H1 (cell line): Measurements from ENCODE around the gene CELF5. TPM values are rescaled to one million over a fixed set of nuclear protein-coding genes. Genes with fewer than 3 reads are reported as not detected.

Experiments used
- CTCF ChIA-PET: fragments of 300-600 bp; sonication (Branson Sonifier 250); formaldehyde crosslinking; loops from one replicate; lab custom pipeline; 2021; ENCODE audit not compliant: partially characterized antibody; lab: Charles Lee
- POLR2A ChIA-PET: fragments of 300-600 bp; sonication (Branson Sonifier 250); formaldehyde crosslinking; loops from one replicate; lab custom pipeline; 2021; ENCODE audit warnings: inconsistent platforms; ENCODE audit not compliant: partially characterized antibody; lab: Charles Lee
- DNase-seq, 2 experiments: peaks; one replicate each; pipeline versions ENCODE4 v3.0.0 to v3.0.0-alpha.2; 2010 to 2022; ENCODE audit warnings: low spot score in 2 of 2, low read depth in 1 of 2, mixed read lengths in 1 of 2
- FAIRE-seq: peaks from 2 replicates; lab custom pipeline; 2011; peaks lifted over from hg19 to GRCh38; lab: Jason Lieb, UNC
- H2AFZ ChIP-seq: 2 replicates; pipeline ENCODE4 v1.8.1; 2012; ENCODE audit warnings: low read length, inconsistent platforms
- H2AK5ac ChIP-seq: 2 replicates; pipeline ENCODE4 v1.6.1; 2013; ENCODE audit warnings: low read depth, low read length
- H2BK120ac ChIP-seq: replicated peaks from 2 replicates; pipeline ENCODE3; 2013; ENCODE audit warnings: low read depth, low read length, inconsistent platforms
- H2BK12ac ChIP-seq: 2 replicates; pipeline ENCODE4 v1.6.1; 2013; ENCODE audit warnings: low read depth, low read length
- H2BK15ac ChIP-seq: 2 replicates; pipeline ENCODE4 v1.6.1; 2013; ENCODE audit warnings: low read length
- H2BK20ac ChIP-seq: 2 replicates; pipeline ENCODE4 v1.6.1; 2013; ENCODE audit warnings: low read length
- H2BK5ac ChIP-seq: 2 replicates; pipeline ENCODE4 v1.6.1; 2013; ENCODE audit warnings: low read depth, low read length
- H3K14ac ChIP-seq: 2 replicates; pipeline ENCODE4 v1.6.1; 2013; ENCODE audit warnings: inconsistent platforms; ENCODE audit not compliant: insufficient read length
- H3K18ac ChIP-seq: 2 replicates; pipeline ENCODE4 v1.6.1; 2013; ENCODE audit warnings: low read length; ENCODE audit errors: extremely low read depth
- H3K23ac ChIP-seq: 2 replicates; pipeline ENCODE4 v1.6.1; 2013; ENCODE audit warnings: inconsistent platforms; ENCODE audit not compliant: insufficient read length
- H3K23me2 ChIP-seq: 2 replicates; pipeline ENCODE4 v1.6.1; 2013; ENCODE audit warnings: low read depth, low read length
- H3K27ac ChIP-seq: 2 replicates; pipeline ENCODE4 v1.6.1; 2011; ENCODE audit warnings: low read depth, low read length, inconsistent platforms
- H3K27me3 ChIP-seq, 4 experiments: replicated peaks in 1 of 4; 1 replicate in 1 of 4; 2 replicates in 3 of 4; pipeline versions ENCODE4 v1.6.1 to v1.8.1; 2011 to 2013; ENCODE audit warnings: low read length in 3 of 4, mild to moderate bottlenecking in 3 of 4, inconsistent platforms in 2 of 4, mixed read lengths in 2 of 4, moderate library complexity in 1 of 4; ENCODE audit not compliant: control insufficient read depth in 3 of 4, insufficient read depth in 3 of 4; ENCODE audit errors: extremely low read depth in 1 of 4
- H3K36me3 ChIP-seq, 4 experiments: 2 replicates each; pipeline versions ENCODE4 v1.6.1 to v1.8.1; 2011 to 2013; ENCODE audit warnings: mild to moderate bottlenecking in 4 of 4, low read length in 3 of 4, moderate library complexity in 2 of 4, control low read depth in 1 of 4, inconsistent platforms in 1 of 4; ENCODE audit not compliant: insufficient read depth in 4 of 4, control insufficient read depth in 2 of 4
- H3K4ac ChIP-seq: replicated peaks from 2 replicates; pipeline ENCODE3; 2013; ENCODE audit warnings: low read length, low read depth, mixed read lengths, inconsistent platforms; ENCODE audit not compliant: insufficient read length
- H3K4me1 ChIP-seq, 4 experiments: replicated peaks in 1 of 4; 1 replicate in 1 of 4; 2 replicates in 3 of 4; pipeline versions ENCODE4 v1.6.1 to v1.8.1; 2011 to 2013; ENCODE audit warnings: low read length in 3 of 4, inconsistent platforms in 2 of 4, mixed read lengths in 1 of 4; ENCODE audit not compliant: insufficient read depth in 4 of 4, control insufficient read depth in 3 of 4
- H3K4me2 ChIP-seq, 2 experiments: 2 replicates each; pipeline versions ENCODE4 v1.6.1 to v1.8.1; 2011 to 2013; ENCODE audit warnings: low read depth in 2 of 2, low read length in 2 of 2, control low read depth in 1 of 2, inconsistent platforms in 1 of 2, mild to moderate bottlenecking in 1 of 2; ENCODE audit not compliant: insufficient read depth in 1 of 2
- H3K4me3 ChIP-seq, 4 experiments: fragments of 200-600, 300-600 bp in 1 of 4; sonication (generic), shearing (Covaris generic), sonication (Bioruptor Twin) in 1 of 4; 2 replicates each; pipeline versions ENCODE4 v1.5.1 to v1.8.1; 2011 to 2016; ENCODE audit warnings: low read length in 4 of 4, low read depth in 3 of 4, control low read depth in 2 of 4, inconsistent platforms in 2 of 4, mild to moderate bottlenecking in 2 of 4, mixed read lengths in 1 of 4, moderate library complexity in 1 of 4; ENCODE audit not compliant: insufficient read depth in 2 of 4; ENCODE audit errors: extremely low read depth in 1 of 4
- H3K56ac ChIP-seq: replicated peaks from 2 replicates; pipeline ENCODE3; 2013; ENCODE audit warnings: low read depth, mild to moderate bottlenecking, mixed read lengths, low read length, inconsistent platforms; ENCODE audit not compliant: insufficient read length
- H3K79me1 ChIP-seq: 2 replicates; pipeline ENCODE4 v1.6.1; 2013; ENCODE audit warnings: low read depth, low read length, control low read depth
- H3K79me2 ChIP-seq, 2 experiments: 2 replicates each; pipeline versions ENCODE4 v1.6.1 to v1.8.1; 2012 to 2013; ENCODE audit warnings: low read length in 2 of 2, mild to moderate bottlenecking in 2 of 2, inconsistent platforms in 1 of 2; ENCODE audit not compliant: insufficient read depth in 2 of 2, control insufficient read depth in 1 of 2
- H3K9ac ChIP-seq, 4 experiments: replicated peaks in 1 of 4; 1 replicate in 1 of 4; 2 replicates in 3 of 4; pipeline versions ENCODE4 v1.6.1 to v1.8.1; 2011 to 2013; ENCODE audit warnings: low read depth in 3 of 4, low read length in 3 of 4, control low read depth in 2 of 4, mild to moderate bottlenecking in 2 of 4, moderate library complexity in 2 of 4, inconsistent platforms in 1 of 4; ENCODE audit errors: extremely low read depth in 1 of 4
- H3K9me3 ChIP-seq, 2 experiments: 2 replicates each; pipeline versions ENCODE4 v1.6.1 to v1.8.1; 2012 to 2013; ENCODE audit warnings: mild to moderate bottlenecking in 2 of 2, moderate library complexity in 2 of 2, control low read depth in 1 of 2, inconsistent platforms in 1 of 2, low read depth in 1 of 2, low read length in 1 of 2, mixed read lengths in 1 of 2; ENCODE audit not compliant: insufficient read depth in 2 of 2
- H4K20me1 ChIP-seq, 2 experiments: replicated peaks in 1 of 2; 2 replicates each; pipeline versions ENCODE3 to v1.8.1; 2011 to 2013; ENCODE audit warnings: inconsistent platforms in 2 of 2, low read length in 2 of 2, mild to moderate bottlenecking in 1 of 2; ENCODE audit not compliant: insufficient read depth in 2 of 2, control insufficient read depth in 1 of 2
- H4K5ac ChIP-seq: 2 replicates; pipeline ENCODE4 v1.6.1; 2013; ENCODE audit warnings: low read length, low read depth, mixed read lengths, inconsistent platforms; ENCODE audit not compliant: insufficient read length
- H4K8ac ChIP-seq: 2 replicates; pipeline ENCODE4 v1.8.0; 2013; ENCODE audit warnings: mild to moderate bottlenecking, moderate library complexity, low read length, inconsistent platforms; ENCODE audit not compliant: insufficient read depth; ENCODE audit errors: extremely low read depth
- H4K91ac ChIP-seq: replicated peaks from 2 replicates; pipeline ENCODE3; 2013; ENCODE audit warnings: low read length, mixed read lengths, inconsistent platforms; ENCODE audit not compliant: insufficient read length
- ASH2L ChIP-seq: fragments of 200-600, 300-600 bp; sonication (generic); IDR thresholded peaks from one replicate; pipeline ENCODE4 v1.7.1; 2017; ENCODE audit warnings: low read length
- GABPA ChIP-seq: IDR thresholded peaks from 2 replicates; pipeline ENCODE4 v1.6.1; 2011; ENCODE audit warnings: mild to moderate bottlenecking, low read length, moderate library complexity, borderline replicate concordance; ENCODE audit not compliant: insufficient read depth
- SP1 ChIP-seq: IDR thresholded peaks from 2 replicates; pipeline ENCODE4 v1.6.1; 2011; ENCODE audit warnings: low read depth, low read length
- WGBS, 2 experiments: shearing (Covaris generic) in 1 of 2; methylation state at CpG; one replicate each; pipeline versions ENCODE4 v1.1.6 to v1.1.7; 2013 to 2015; ENCODE audit warnings: low lambda C conversion rate in 2 of 2, mixed read lengths in 2 of 2, inconsistent platforms in 1 of 2, low coverage in 1 of 2, missing lambda C conversion rate in 1 of 2; ENCODE audit not compliant: insufficient replicate concordance in 2 of 2, insufficient coverage in 1 of 2, insufficient read length in 1 of 2; ENCODE audit errors: extremely low coverage in 1 of 2, missing lambda C conversion rate in 1 of 2; 5-methylcytosine and 5-hydroxymethylcytosine counted together
- polyA plus RNA-seq, 7 experiments: library from polyadenylated mRNA; depleted of rRNA in 3 of 7; stranded (reverse) in 5 of 7; unstranded in 2 of 7; fragments of >200 nt in 5 of 7; fragments of 200-250 nt in 2 of 7; gene quantifications; 1 replicate in 5 of 7; 2 replicates in 1 of 7; 4 replicates in 1 of 7; pipeline versions ENCODE4 v1.2.1 to v1.2.3, GENCODE V29; 2011 to 2013; ENCODE audit warnings: missing spikeins in 2 of 7, mixed read lengths in 2 of 7
- total RNA-seq: library from RNA; stranded (reverse); fragmentation: NEBNext Ultra II Directional; extraction: Animal tissue kit (Norgen Biotek cat#: 25700); gene quantifications from 2 replicates; pipeline ENCODE4 v1.2.1, GENCODE V29; 2021

Gene CELF5
- total and polyA plus RNA-seq, 2 of the 8 experiments (the other 6 are each of a cell fraction or from before 2014, with no cell fraction given) = 9.8 to 15.0 TPM

DNA sequence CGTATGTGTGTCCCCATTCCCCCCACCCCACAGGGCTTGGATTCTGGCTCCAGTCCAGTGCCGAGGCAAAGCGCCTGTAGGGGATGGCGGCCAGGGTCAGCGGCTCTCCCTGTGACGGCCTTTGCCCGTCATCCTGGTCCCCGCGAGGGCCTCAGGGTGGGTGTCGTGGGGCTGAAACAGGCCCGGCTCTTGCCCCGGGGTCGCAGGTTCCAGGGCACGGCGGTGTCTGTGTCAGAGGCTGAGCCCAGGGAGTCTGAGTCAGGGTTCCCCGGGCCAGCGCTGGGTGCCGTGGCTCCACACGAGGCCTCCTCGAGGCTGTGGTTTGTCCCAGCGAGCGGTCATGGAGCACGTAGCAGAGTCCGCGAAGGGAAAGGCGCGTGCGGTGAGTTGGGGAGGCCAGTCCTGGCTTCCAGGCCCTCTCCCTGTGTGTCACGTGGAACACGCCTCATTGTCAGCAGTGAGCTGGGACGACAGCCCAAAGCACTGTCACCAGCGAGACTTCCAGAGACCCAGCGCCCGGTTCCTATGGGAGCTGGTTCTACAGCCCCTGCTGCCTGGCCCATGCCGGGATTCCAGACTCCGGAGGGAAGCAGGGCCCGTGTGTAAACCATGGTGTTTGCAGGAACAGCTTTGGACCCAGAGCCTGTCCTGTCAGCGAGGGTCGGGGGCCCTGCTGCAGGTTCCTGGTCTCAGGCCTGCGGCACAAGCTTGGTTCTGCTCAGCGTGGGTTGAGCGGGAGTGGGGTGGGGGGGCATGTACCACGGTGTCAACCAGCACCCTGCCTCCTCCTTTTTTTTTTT lies 25.4 kb upstream of the CELF5 start:
- Histone ChIP-seq H4K8ac (no peak overlapping the region), H3K9me3 (no peaks in the 10 kb centered on the region), H3K9ac (no peak overlapping the region), H3K23me2 (no peaks in the 10 kb centered on the region), H3K79me2 (no peaks in the 10 kb centered on the region), H4K91ac (no peak overlapping the region), H3K18ac (no peak overlapping the region), H3K27me3 (no peaks in the 10 kb centered on the region), H3K27ac (no peak overlapping the region), H3K4me3 (no peak overlapping the region), H3K36me3 (peaks cover 2 to 29% (median 7%) of the 10 kb centered on the region in 4 experiments; a peak in 4 of 8 replicates), H2BK120ac (no peak overlapping the region), H4K5ac (no peak overlapping the region), H2BK5ac (no peak overlapping the region), H2BK15ac (no peak overlapping the region), H2BK12ac (no peak overlapping the region), H4K20me1 (peaks cover 4 to 12% of the 10 kb centered on the region in 2 experiments), H3K4me1 (no peaks in the 10 kb centered on the region), H3K56ac (no peak overlapping the region), H2BK20ac (no peak overlapping the region), H3K4me2 (no peak overlapping the region), H3K23ac (no peak overlapping the region), H2AFZ (no peak overlapping the region), H2AK5ac (no peak overlapping the region), H3K79me1 (no peaks in the 10 kb centered on the region), H3K14ac (no peak overlapping the region)
- no peak for DNase-seq
- POLR2A ChIA-PET = interaction anchor here (0.6 to 1.1 kb wide), 2 partner anchors 8 to 13 kb away, joined by 3 read pairs; no protein-coding TSS in a partner anchor
- 90% methylated on average over 33 of the region's 43 CpGs; no CpG with 5 or more reads in 1 of the 2 experiments for WGBS, 2 experiments
- TF ChIP-seq GABPA = no peak
- TF ChIP-seq SP1 = no peak
- TF ChIP-seq ASH2L = no peak
- TF ChIP-seq, all 59 proteins: peak for 0
- CTCF ChIA-PET = interaction anchor here (1.6 to 2.3 kb wide), 2 partner anchors 10 to 124 kb away, joined by 4 to 9 read pairs; no protein-coding TSS in a partner anchor
- no peak for FAIRE-seq
- no peak overlapping the region for H3K4ac ChIP-seq
